GM18519 (cell line): ENCODE data around the gene SEMA3A.
"Not testable (repeated sequence)": the region's sequence is repeated elsewhere in the genome, so short reads cannot be mapped to it uniquely, and the experiment has no call there.

Source experiments
- ATAC-seq: cut with Tn5 transposase; IDR thresholded peaks from one replicate; pipeline ENCODE4 v1.9.1; 2021; ENCODE audit warnings: mild to moderate bottlenecking, moderate library complexity; ENCODE audit not compliant: unreplicated experiment, low FRiP score

SEMA3A gene

DNA sequence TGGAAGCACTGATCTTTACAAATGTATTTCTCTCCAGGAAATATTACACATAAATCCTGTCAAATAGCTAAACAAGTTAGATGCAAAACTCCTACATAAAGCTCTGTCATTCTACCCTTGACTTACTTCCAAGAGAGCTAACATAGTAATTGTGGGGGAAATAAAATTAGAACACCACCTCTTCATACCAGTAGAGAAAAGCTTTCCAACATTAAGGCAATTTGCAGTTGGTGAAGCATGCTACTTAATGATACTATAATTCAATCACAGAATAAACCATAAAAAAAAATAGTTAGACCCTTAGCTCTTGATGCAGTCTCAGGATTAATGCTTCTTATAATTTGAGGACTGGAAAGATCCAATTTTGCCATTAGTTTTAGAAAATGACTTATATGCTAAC lies 35.2 kb downstream of the SEMA3A start:
- no peak for ATAC-seq

- ATAC-seq: no peak
Observed at GRCh38 chr7:84157171-84157570, 37.4 kb downstream of the SEMA3A start.

DNA sequence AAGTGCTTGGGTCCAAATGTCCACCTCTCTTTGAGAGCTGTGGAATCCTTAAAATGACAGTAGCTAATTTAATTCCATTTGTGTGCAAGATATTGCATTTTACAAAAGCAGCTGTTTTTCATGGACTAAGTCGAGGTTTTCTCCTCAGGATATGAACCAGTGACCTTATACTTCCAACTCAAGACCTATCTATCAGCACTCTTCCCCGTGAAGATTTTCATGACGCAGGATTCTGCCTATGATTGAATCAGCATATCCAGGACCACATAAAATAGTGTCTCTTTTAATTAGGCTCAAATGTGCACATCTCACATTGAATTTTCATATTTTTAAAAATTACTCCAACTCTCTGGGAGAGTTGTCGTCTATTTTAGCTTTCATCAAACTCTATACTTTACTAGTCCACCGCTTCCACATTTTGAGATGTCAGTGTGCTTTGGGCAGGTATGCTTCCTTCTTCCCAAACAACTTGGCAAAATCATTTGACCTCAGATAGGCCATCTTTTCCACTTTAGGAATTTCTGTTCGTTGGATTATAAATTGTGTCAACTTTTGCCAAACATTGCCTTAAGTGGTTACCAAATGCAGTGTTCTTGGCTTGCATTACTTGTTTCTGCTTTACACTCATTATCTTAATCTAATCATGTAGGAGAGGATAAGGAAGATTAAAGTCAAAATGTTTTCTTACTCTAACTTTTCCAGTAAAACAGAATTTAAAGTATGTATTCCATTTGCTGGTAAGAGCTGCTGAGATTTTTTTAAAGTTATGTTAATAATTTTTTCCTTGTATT lies 39.4 kb downstream of the SEMA3A start:
- ATAC-seq: no peak

GRCh38 chr7:84152995-84153394 lies 41.6 kb downstream of the SEMA3A start:
- ATAC-seq: no peak

DNA sequence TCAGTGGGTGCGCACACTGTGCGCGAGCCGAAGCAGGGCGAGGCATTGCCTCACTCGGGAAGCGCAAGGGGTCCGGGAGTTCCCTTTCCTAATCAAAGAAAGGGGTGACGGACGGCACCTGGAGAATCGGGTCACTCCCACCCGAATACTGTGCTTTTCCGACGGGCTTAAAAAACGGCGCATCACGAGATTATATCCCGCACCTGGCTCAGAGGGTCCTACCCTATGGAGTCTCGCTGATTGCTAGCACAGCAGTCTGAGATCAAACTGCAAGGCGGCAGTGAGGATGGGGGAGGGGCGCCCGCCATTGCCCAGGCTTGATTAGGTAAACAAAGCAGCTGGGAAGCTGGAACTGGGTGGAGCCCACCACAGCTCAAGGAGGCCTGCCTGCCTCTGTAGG lies 44.2 kb downstream of the SEMA3A start:
- not testable (repeated sequence) for ATAC-seq

DNA sequence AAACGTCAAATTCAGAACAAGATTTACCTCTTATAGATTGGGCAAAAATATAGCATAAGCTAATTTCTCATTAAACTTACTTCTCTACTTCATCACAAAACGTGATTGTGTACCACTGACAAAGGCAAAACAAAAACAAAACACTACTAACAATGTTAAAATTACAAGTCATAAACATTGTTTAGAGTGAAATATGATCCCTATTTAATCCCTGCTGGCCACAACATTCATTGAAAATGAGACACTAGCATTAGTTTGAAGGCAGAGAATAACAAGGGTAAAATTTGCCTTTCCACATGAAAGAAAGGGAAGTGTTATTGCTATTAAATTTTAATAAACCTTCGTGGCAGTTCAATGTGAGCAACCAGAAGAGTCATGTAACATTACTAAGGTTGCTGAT lies 45.0 kb downstream of the SEMA3A start:
- ATAC-seq: no peak

DNA sequence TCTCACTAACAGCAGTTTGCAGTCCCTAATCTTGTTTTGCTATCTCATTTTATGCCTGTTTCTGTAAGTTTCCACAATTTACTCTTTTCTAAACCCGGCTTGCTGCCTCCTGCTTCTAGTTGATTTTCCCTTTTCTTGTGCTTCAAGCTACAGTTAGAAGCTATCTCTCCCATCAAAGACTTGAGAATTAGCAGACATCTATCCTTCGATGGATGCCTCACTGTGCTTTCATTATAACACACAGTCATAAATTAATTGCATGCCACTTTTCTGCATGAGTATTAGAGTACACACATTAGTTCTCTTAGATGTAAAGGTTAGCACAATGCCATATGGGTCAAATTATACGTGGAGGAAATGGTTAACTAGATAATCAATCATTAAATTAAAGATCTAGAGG lies 48.7 kb downstream of the SEMA3A start:
- no peak for ATAC-seq

DNA sequence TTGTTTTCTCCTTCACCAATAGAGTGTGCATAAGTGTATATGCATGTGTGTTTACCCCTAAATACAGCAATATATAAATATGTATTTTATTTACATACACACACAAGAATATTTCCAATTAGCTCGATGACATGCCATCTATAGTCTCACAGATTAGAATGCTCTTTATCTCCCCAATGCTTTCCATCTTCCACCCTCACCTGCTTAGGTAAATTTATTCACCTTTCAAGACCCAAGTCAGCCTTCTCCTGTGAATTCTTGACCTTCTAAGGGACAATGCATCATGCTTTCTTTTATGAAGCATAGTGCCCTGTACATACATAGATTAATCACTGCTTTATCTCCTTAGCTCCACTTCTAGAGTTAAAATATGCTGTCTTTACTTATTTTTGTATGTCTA lies 49.7 kb downstream of the SEMA3A start:
- no peak for ATAC-seq

DNA sequence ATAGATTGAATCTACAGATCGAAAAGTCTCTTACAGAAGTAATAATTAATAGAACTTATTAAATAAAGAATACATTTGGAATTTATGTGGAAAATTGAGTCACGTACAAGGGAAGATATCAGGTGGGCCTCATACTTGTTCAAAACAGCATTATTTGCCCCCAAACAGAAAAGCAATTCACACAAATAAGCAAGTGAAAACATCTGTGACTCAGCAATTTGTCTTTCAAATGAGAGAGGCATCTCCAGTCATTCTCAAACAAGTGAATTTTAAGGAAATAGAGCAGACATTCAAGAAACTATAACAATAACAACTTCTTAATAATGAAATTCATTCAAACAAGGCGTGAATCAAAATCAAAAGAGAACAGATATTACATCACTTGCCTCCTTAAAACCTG lies 50.1 kb downstream of the SEMA3A start:
- no peak for ATAC-seq

GRCh38 chr7:84142726-84143125 lies 51.9 kb downstream of the SEMA3A start:
- no peak for ATAC-seq

- ATAC-seq: no peak
Observed at GRCh38 chr7:84139986-84140729, 54.4 kb downstream of the SEMA3A start.

GRCh38 chr7:84138411-84138810 lies 56.2 kb downstream of the SEMA3A start:
- no peak for ATAC-seq

- no peak for ATAC-seq
Observed at GRCh38 chr7:84137812-84138211, 56.8 kb downstream of the SEMA3A start.

GRCh38 chr7:84136809-84137208 lies 57.8 kb downstream of the SEMA3A start:
- no peak for ATAC-seq

DNA sequence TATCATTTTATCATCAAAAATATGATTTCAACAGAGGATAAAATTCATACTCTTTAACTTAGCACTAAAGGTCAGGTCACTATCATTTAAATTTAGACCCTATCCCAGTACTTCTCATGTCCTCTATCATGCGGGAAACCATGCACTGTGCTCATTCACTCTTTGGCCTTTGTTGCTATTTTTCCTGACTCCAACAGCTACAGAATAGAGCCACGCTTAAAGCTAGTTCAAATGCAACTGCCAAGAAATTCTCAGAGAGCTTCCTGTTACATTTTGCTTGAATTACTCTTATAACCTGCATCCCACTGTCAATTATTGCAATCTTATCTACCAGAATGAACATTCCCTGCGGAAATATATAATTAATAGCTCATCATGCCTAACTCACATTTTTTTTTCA lies 58.3 kb downstream of the SEMA3A start:
- no peak for ATAC-seq

GRCh38 chr7:84134169-84134568 lies 60.4 kb downstream of the SEMA3A start:
- no peak for ATAC-seq

- ATAC-seq: no peak
Observed at GRCh38 chr7:84125654-84126053, 68.9 kb downstream of the SEMA3A start.

DNA sequence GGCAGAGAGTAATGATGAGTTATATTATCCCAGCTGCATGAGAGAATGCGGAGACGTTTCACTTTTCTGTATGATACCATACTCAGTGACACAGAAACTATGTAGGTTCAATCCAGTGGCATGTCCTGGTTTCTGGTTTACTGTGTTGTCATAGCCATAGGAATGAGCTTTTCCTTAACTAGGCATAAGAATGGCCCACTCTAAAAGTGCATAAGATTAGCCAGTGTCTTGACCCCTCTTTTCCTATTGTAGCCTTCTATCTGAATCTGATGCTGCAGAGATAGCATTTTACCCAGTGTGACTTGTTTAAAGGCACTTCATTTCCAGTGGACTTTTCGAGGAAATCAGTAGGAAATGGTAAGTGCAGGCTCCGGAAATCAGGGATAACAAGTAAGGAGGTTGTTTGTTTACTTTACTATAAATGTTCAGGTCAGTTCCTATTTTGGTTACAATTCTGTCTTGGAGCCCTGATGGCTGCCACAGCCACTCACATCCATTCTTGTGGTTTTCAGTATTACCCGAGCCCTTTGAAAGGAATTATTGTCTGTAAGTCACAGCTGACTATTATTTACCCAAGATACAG lies 70.5 kb downstream of the SEMA3A start:
- ATAC-seq: no peak

GRCh38 chr7:84122582-84123360 lies 71.8 kb downstream of the SEMA3A start:
- no peak for ATAC-seq

- ATAC-seq: no peak
Observed at GRCh38 chr7:84117304-84117703, 77.3 kb downstream of the SEMA3A start.
